DOHH2 (cell line): Measurements from ENCODE around the gene GHDC.

Source experiments
- CTCF ChIP-seq: fragments of 200-600 bp; sonication (generic); IDR thresholded peaks from one replicate; pipeline ENCODE4 v1.5.1; 2014; ENCODE audit warnings: antibody characterized with exemption, mild to moderate bottlenecking, low read depth, low read length; ENCODE audit not compliant: poor library complexity, severe bottlenecking
- EZH2phosphoT487 ChIP-seq: fragments of 200-600 bp; sonication (generic); IDR thresholded peaks from 2 replicates; pipeline ENCODE4 v1.6.1; 2017; ENCODE audit warnings: borderline replicate concordance, mild to moderate bottlenecking, antibody characterized with exemption, low read length, moderate library complexity, mixed read lengths

GRCh38 chr17:42155614-42156045 is 38.7 kb downstream of the GHDC start:
- TF ChIP-seq CTCF: no peak
- TF ChIP-seq EZH2phosphoT487: no peak
